NCI-H526 treated with DMSO at 0.1 percent for 48 hours (cell line): ENCODE results near the gene UBLCP1.
A peak's percentile ranks its signal among the peaks of the same experiment; 100 is the strongest.
"Not testable (repeated sequence)": the region's sequence is repeated elsewhere in the genome, so short reads cannot be mapped to it uniquely, and the experiment has no call there.

Source experiments
- DNase-seq: peaks from one replicate; lab custom pipeline; 2025; lab: John Stamatoyannopoulos, UW

The UBLCP1 gene, protein sequence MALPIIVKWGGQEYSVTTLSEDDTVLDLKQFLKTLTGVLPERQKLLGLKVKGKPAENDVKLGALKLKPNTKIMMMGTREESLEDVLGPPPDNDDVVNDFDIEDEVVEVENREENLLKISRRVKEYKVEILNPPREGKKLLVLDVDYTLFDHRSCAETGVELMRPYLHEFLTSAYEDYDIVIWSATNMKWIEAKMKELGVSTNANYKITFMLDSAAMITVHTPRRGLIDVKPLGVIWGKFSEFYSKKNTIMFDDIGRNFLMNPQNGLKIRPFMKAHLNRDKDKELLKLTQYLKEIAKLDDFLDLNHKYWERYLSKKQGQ

DNA sequence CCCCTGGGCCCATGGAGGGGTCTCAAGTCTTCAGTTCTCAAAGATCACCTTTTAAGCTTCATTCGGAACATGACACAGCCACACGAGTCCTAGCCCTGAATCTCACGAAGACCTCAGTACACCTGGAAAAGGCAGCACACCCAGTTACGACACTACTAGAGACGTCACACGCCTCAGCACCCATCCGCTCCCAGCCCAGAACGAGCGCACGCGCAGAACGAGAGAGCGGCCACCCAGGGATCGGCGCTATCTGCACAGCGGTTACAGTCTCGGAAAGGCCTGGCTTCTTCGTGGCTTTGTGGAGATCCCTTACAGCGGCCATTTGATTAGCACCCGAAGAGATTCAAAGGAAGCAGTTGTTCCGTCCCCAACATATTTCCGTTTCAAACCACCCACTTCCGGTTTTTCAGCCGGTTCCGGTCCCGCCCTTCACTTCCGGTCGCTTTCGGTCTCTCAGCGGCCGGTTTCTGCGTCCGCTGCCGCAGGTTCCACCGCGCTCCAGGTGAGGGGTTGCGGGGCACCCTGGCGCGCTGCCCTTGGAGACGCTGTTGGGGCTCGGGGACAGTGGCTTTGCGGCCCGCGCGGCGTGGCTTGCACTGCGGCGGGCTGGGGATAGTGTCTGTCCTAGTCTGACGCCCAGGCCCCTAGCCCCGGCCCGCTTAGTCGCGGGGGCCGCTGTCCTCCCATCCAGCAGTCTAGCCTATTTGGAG, at the start of gene UBLCP1:
Gene UBLCP1 (plus strand): TSS at position 432 of the 710 bp plus-strand sequence. CDS start 5,626 bp downstream, outside the sequence.
- peak; percentile 63 for DNase-seq

DNA sequence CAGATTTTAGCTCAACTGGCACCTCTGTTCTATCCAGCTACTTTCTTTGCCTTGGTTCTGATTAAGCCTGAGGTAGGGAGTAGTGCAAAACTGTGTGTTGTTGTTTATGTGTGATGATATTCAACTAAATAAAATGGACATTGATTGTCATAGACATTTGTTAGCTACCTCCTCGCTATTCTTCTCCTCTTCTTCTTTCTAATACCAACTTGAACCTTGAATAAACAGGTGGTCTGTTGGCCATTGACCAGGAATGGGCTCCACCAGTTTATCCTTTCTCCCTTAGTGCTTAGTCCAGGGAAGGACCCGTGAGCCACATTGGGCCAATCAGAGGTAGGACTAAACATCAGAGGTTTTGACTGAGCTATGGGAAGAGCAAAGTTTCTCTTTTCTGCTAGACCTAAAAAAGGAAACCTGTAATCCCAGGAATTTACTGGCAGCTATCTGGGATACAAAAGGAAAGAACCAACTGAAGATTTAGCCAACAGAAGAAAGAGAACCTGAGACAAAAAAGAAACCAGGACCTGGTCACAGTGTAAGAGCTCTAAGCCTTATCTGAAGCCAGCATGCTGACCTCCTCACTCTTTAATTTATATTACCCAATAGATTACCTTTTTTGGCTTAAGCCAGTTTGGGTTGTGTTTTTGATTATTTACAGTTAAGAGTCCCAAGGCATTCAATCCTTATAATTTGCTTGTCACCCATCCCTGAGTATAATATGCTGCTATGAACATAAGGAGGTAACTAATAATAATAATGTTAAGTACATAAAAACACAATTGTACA, 48.4 kb upstream of the UBLCP1 start:
- DNase-seq, result no peak

DNA sequence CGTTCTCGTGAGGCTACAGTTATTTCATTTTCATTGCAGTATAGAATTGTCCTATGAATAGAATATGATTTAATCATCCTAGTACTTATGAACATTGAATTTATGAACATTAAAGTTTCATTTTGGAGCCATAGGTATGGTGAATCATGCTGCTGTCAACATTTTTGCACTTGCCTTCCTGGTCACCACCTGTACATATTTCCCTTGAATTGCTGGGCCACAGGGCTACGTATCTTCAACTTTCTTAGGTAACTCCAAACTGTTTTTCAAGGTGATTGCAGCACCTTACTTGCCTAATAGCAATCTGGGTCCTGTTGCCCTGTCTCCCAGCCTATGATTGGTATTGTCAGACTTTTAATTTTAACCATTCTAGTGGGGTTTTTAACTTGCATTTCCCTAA, 47.2 kb upstream of the UBLCP1 start:
- no peak for DNase-seq

DNA sequence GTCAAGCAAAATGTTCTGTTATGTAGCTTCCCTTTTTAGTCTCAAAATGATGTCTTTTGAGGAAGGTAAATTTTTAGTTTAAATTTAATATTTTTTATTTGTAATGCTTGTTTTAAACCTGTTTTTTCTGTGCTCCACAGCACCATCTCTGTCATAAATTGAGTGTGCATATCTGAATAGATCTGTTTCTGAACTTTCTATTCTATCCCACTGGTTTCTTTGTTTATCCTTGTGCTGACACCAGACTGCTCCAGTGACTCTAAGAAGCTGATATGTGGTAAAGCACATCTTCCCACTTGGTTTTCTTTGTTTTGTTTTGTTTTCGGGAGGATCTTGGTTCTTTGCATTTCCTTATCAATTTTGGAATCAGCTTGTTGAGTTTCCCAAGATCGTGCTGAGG, 46.6 kb upstream of the UBLCP1 start:
- DNase-seq, result no peak

DNA sequence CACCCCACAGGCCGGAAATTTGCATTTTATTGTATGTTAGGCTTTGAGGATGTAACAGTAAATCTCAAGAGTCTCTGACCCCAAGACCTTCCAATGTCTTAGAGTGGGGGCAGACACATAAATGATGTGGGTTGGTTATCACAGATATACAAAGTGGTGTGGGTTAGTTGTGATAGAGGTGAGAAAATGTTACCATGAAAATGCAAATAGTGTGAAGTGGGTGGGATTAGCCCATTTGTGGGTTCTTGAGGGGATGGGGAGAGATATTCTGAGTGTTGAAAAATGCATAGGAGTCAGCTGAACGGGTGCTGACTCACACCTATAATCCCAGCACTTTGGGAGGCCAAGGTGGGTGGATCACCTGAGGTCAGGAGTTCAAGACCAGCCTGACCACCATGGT, 45.9 kb upstream of the UBLCP1 start:
- no peak for DNase-seq

DNA sequence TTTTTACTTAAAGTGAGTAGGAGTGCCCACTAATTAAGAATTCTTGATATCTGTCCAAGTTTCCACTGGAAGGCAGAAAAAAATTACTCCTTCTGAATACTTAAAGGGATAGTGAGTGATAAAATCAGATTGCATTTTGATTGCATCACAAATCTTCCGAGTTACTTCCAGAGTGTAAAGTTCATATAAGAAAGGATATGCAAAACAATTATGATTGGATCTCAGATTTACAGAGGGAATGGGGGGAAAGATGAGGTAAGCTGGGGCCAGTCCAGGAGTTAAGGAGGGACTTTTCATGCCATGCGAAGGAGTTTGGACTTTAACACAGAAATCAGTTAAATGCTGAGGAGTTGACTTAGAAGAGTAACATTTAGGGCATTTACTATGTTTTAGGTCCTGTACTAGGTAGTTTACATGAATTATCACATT, 44.5 kb upstream of the UBLCP1 start:
- DNase-seq, result no peak

DNA sequence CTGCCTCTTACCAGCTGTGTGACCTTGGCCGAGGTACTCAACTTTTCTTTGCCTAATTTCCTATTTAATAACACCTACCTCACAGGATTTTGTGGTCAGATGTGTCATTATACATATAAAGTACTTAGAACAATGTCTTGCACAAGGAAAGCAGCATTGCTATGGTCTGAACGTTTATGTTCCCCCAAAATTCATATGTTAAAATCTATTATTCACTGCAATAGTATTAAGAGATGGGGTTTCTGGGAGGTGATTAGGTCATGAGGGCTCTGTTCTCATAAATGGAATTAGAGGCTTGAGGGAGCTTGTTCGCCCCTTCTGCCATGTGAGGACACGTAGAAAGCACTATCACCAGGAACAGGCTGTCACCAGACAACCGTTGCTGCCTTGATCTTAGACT, 42.9 kb upstream of the UBLCP1 start:
- no peak for DNase-seq

DNA sequence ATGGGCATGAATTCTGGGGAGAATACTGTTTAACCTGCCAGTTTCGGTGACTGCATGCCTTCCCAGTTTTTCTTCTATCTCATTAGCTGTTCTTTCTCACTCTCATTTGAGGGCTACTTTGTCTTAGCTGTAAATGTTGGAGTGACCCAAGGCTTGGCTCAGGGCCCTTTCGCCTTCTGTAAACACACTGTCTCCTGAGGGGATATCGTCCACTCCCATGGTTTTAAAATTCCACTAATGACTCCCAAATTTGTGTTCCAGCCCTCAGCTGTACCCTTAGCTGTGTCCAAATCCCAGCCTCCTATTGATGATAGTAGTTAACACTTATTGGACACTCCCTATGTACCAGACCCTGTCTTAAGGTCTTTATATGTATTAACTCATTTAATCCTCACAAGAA, 39.6 kb upstream of the UBLCP1 start:
- DNase-seq, result no peak

DNA sequence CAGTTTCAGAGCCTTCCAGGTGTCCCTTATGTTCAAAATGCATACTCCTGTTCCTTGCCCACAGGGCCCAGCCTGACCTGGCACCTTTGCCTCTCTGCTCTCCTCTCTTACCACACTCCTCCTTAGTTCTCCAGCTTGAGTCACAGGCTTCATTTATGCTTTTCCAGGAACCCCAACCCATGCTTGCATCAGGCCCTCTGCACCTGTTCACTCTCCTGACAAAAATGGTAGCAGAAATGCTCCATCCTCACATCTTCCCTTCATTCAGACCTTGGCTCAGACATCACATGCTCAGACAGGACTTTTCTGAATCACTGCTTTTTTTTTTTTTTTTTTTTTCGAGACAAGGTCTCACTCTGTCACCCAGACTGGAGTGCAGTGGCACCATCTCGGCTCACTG, 38.6 kb upstream of the UBLCP1 start:
- no peak for DNase-seq

DNA sequence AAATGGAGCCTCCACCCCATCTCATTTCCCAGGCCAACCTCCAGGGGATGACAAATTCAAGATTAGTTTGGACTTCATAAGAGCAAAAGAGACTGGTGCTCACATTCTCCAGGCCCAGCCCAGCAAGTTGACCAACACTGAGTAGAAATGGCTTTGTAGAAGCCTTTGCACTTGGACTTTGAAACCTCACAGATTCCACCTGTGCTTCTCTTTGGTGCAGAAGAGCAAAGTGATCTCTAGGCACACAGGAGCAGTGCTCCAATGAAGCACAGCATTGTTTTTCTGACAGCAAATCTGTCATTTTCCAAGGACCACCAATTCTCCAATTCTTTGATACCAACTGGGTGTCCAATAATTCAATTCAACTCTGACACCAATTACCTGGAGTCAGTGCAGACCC, 36.6 kb upstream of the UBLCP1 start:
- DNase-seq, result no peak

DNA sequence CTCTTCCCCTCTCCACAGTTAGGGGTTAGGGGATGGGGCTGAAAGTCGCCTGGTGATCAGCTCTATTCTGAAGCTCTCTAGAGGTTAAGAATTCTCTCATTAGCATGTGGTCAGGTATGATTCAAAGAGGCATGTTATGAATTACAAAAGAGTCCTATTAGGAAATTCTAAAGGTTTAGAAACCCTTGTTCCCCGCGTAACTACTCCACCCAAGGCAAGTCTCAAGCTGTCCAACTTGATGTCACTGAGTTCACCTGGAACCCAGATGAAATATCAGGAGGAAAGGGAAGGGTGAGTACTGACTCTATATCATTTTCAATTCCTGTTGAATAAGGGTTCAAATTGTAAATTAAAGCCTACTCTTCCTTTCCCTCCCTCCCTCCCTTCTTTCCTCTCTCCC, 35.6 kb upstream of the UBLCP1 start:
- no peak for DNase-seq

DNA sequence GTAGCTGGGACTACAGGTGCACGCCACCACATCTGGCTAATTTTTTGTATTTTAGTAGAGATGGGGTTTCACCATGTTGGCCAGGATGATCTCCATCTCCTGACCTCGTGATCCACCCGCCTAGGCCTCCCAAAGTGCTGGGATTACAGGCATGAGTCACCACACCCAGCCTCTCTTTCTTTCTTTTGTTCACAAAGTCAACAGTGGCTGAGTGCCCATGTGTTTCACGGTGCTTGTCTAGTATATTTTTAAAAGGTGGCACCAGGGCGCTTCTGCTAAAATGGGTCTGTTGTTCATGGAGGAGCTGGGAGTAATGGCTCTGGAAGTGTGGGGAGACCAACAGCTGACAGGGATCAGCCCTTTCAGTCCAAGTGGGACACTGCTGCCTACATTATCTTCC, 35.0 kb upstream of the UBLCP1 start:
- not testable (repeated sequence) for DNase-seq

DNA sequence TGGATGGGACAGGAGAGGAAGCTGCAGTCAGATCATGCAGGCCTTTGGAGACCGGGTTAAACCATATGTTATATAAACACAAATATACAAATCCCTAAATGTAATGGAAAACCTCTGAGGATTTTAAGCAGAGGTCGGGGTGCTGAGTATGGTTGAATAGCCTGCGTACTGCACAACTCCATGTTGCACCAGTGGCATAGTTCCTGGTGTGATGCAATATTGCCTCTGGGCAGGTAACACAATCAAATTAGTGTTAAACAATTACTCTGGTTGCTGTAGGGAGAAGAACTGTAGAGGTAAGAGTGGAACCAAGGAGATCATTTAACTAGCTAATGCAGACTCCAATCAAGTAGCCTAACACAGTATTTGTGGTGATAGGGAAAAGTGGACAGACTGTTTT, 32.4 kb upstream of the UBLCP1 start:
- DNase-seq, result no peak

DNA sequence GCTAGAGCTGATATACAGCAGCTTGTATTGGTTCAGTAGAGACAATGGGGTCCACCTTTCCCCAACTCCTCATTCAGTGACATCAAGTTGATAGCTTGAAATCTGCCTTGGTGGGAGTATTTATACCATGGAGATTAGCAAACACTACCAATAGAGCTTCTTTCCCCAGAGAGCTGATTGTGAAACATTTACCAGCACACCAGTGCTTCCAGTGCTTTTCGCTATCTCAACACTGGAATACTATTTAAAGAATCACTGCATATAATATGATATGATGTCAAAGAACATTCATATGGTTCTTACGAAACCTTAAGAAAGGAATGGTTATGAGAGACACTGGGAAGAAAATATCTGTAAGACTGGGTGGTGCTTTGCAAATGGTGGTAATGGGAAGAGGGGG, 31.9 kb upstream of the UBLCP1 start:
- DNase-seq, result no peak

DNA sequence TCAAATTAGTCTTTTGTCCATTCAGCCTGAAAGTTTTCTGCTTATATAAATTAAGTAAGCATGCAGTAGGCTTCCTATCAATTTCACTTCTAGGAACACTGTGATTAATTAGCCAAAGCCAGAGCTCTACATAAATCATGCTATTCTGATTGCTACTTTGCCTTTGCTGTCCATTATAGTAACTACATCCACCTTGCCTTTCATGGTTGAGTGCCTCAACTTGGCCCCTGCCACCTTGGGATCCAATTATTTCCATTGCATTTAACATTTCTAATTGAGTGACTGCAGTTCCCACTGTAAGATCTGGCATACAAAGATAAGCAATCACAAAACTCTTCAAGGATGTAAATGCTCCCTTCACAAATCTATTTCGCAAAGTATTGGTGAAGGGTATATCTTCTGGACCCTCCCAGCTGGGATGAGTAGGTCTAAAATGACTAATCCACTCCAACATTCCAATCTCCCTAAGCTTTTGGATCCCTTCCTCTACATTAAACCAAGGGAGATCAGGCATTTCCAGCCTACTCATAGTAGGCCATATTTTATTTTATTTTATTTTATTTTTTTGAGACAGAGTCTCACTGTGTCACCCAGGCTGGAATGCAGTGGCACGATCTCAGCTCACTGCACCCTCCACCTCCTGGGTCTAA, 27.1 kb upstream of the UBLCP1 start:
- DNase-seq, result not testable (repeated sequence)

DNA sequence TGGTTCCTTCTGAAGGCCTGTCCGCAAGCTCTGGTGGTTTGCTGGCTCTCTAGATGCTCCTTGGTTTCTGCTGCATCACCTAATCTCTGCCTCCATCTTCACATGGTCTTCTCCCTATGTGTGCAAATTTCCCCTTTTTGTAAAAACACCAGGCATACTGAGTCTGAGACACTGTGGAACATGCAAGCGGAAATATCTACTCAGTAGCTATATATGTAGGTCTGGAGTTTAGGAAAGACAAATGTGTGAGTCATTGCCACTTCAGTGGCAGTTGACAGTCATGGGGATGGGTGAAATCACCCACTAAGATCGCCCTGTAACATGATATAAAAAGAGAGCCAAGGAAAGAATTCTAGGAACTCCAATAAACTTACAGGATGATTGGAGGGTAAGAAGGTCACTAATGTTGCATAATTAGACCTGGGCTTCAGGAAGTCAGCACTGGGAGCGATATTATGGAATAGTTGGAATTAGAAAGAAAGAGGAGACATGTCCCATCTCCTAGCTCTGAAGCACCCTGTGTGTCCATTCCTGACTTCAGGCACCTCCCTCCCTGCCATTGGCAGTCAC, 22.7 kb upstream of the UBLCP1 start:
- no peak for DNase-seq

DNA sequence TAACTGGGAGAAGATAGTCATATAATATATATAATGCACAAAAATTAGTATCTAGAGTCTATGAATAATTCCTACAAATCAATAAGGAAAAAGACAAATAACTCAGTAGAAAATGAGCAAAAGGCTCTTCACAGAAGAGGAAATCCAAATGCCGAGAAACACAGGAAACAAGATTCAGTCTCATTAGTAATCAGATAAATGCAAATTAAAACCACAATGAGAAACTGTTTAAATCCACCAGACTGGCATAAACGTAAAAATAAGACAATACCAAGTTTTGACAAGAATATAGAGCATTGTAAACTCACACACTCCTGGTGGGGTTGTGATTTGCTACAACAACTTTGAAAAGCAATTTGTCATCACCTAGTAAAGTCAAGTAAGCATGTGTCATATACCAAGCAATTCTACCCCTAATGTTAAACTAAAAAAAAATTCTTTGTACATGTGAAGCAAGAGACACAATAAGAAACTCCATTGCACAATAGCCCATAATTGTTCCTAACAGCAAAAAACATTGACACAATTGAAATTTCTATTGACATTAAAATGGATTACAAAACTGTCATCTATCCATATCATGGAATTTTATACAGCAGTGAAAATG, 21.0 kb upstream of the UBLCP1 start:
- no peak for DNase-seq

DNA sequence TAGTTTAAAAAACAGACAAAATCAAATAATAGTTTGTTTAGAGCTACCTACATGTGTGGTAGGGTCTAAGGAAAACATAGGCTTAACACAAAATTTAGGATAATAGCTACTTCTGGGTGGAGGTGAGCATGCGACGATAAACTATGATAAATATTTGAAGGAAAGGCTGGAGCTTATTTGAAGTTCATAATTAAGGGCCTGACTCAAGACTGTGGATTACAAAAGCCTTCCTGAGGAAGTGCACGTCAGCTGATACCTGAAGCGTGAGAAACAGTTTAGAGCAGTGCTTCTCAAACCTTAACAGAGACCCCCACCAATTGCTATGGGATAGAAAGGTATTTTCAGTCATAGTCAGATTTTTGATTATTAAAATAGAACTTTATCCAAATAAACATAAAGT, 20.4 kb upstream of the UBLCP1 start:
- DNase-seq, result no peak

DNA sequence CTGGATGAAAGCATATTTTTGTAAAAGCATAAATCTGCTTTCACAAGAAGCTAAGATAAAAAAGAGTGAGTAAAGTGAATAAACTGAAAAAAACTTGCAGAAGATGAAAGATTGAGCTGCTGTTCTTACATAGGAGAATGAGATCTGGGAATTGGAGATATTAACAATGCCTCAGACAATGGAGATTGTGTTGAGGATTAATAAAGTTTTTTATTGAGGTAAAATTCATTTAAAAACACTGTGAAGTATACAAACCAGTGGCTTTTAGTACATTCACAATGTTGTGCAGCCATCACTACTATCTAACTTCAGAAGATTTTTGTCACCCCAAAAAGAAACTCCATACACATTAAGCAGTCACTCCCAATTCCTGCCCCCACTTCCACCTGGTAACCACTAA, 19.7 kb upstream of the UBLCP1 start:
- DNase-seq, result no peak

DNA sequence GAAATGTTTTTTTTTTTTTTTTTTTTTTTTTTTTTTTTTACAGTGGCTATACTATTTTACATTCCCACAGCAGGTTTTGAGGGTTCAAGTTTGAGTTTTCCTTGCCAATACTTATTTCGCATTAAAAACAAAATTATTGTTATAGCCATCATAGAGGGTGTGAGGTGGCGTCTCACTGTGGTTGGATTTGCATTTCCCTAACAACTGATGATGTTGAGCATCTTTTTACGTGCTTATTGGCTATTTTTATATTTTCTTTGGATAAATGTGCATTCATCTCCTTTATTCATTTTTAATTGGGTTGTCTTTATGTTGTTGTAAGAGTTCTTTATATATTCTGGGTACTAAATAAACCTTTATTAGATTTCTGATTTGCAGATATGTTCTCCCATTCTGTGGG, 18.9 kb upstream of the UBLCP1 start:
- DNase-seq, result no peak

DNA sequence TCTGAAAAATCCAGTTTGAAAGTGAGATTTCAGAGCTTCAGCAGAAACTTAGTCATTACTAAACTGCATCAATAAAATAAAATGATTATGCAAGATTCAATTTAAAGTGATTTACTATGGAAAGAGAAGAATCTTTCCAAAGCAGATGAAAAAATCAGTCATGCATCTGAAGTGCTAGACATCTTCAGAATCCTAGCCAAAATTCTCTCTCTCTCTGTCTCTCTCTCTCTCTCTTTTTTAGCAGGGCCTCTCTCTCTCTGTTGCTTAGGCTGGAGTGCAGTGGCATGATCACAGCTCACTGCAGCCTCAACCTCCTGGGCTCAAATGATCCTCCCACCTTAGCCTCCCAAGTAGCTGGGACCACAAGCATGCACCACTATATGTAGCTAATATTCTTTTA, 18.2 kb upstream of the UBLCP1 start:
- DNase-seq, result no peak

DNA sequence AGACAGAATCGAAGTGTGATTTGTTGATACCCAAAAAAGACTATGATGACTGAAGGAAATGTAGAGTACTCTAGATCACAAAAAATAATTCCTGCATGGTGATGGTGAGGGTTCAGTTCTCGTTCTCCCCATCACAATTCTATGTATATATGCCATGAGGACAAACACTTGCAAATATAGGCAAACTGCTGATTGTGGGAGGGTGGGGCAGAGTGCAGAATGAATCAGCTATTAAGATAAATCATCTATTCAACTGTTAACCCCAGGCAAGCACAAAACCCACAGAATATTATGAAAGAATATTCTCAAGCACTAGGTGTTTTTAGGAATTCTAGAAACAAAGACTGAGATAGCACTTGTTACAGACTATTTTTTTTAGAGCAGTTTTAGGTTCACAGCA, 13.9 kb upstream of the UBLCP1 start:
- no peak for DNase-seq
